Measurements from ENCODE around the gene TAF1A. TPM values are rescaled to one million over a fixed set of nuclear protein-coding genes. Genes with fewer than 3 reads are reported as not detected.

Gene TAF1A
- total RNA-seq, 1 donor from 2014 or later: 7.5 TPM

DNA sequence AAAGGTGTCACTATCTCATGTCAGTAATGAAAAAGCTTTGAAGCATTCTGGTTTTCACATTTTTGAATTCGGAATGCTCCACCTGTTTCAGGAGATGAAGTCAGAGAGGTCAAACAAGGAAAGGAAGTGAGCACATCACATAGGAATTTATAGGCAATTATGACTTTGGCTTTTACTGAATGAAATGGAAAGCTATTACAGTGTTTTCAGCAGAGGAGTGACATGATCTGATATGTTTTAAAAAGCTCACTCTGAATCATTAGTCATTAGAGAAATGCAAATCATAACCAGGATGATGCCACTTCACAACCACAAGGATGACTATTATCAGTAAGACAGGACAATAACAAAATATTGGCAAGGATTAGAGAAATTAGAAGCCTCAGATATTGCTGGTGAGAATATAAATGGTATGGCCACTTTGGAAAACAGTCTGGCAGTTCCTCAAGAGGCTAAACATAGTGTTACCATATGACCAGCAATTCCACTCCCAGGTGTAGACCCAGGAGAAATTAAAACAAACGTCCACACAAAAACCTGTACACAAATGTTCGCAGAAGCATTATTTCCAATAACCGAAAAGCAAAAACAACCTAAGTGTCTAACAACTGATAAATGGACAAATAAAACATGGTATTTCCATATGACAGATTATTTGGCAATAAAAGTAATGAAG is 7.5 kb downstream of the TAF1A start:
- no peak overlapping the region for H3K27ac ChIP-seq (ENCODE audit: low read depth, low read length)
- Mint-ChIP-seq H3K27me3 (ENCODE audit: low read depth, unreplicated experiment) (no peaks in the 10 kb centered on the region), H3K4me1 (ENCODE audit: low read depth, unreplicated experiment) (peaks cover 8% of the 10 kb centered on the region), H3K4me3 (ENCODE audit: unreplicated experiment) (no peak overlapping the region), H3K36me3 (ENCODE audit: low read depth, unreplicated experiment) (peaks cover 9% of the 10 kb centered on the region), H3K9me3 (ENCODE audit: unreplicated experiment) (no peaks in the 10 kb centered on the region), H3K27ac (ENCODE audit: unreplicated experiment) (peak overlapping the region; percentile 49)
- H2AFZ ChIP-seq (ENCODE audit: low read depth, low read length): no peak overlapping the region
- H3K27me3 ChIP-seq (ENCODE audit: insufficient read depth, low read length): no peaks in the 10 kb centered on the region
- DNase-seq (ENCODE audit: low read depth): peak; percentile 28
- H3K4me3 ChIP-seq (ENCODE audit: insufficient read depth, low read depth, low read length): no peak overlapping the region
- no peak for TF ChIP-seq EZH2 (IDR thresholded peaks at IDR 0.05; ENCODE audit: insufficient read depth, low read length)
- TF ChIP-seq CTCF (IDR thresholded peaks at IDR 0.05; ENCODE audit: insufficient read depth, low read depth, low read length): no peak
- H3K79me2 ChIP-seq (ENCODE audit: insufficient read depth, low read length): peaks cover 23% of the 10 kb centered on the region
- peaks cover 18% of the 10 kb centered on the region for H3K36me3 ChIP-seq (ENCODE audit: insufficient read depth, low read length)
- H3K9ac ChIP-seq (ENCODE audit: low read length): no peak overlapping the region
- no peaks in the 10 kb centered on the region for H3K9me3 ChIP-seq (ENCODE audit: insufficient read depth, low read depth, low read length)
- H3K4me2 ChIP-seq (ENCODE audit: low read length): no peak overlapping the region
- no peaks in the 10 kb centered on the region for H4K20me1 ChIP-seq (ENCODE audit: insufficient read depth, low read length)
- no peak for FAIRE-seq
- no peaks in the 10 kb centered on the region for H3K4me1 ChIP-seq (ENCODE audit: insufficient read depth, low read length)

DNA sequence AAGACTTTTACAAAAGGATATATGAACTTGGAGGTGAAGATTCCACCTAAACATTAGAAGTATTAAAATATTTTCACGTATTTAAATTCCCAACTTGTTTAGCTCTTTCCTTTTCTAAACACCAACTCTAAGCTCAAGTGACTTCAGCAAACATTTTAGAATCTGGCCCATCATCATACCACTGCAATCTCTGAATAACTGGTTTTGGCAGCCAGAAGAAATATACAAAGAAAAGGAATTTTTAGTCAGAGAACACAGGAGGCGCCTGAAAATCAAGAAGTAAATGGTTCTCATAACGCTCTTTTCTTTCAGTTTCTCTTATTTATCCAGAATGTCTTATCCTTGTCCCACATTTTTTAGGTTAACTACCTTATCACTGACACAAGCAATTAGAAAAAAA is 10.4 kb downstream of the TAF1A start:
- H3K9me3 ChIP-seq (ENCODE audit: insufficient read depth, low read depth, low read length): no peaks in the 10 kb centered on the region
- no peaks in the 10 kb centered on the region for H3K27me3 ChIP-seq (ENCODE audit: insufficient read depth, low read length)
- no peak overlapping the region for H2AFZ ChIP-seq (ENCODE audit: low read depth, low read length)
- no peak overlapping the region for H3K4me3 ChIP-seq (ENCODE audit: insufficient read depth, low read depth, low read length)
- no peak overlapping the region for H3K9ac ChIP-seq (ENCODE audit: low read length)
- TF ChIP-seq CTCF (IDR thresholded peaks at IDR 0.05; ENCODE audit: insufficient read depth, low read depth, low read length) (no peak), EZH2 (IDR thresholded peaks at IDR 0.05; ENCODE audit: insufficient read depth, low read length) (no peak)
- no peaks in the 10 kb centered on the region for H4K20me1 ChIP-seq (ENCODE audit: insufficient read depth, low read length)
- H3K4me1 ChIP-seq (ENCODE audit: insufficient read depth, low read length): no peaks in the 10 kb centered on the region
- no peaks in the 10 kb centered on the region for H3K27me3 Mint-ChIP-seq (ENCODE audit: low read depth, unreplicated experiment)
- H3K4me2 ChIP-seq (ENCODE audit: low read length): no peak overlapping the region
- H3K27ac Mint-ChIP-seq (ENCODE audit: unreplicated experiment): no peak overlapping the region
- peaks cover 2% of the 10 kb centered on the region for H3K79me2 ChIP-seq (ENCODE audit: insufficient read depth, low read length)
- H3K9me3 Mint-ChIP-seq (ENCODE audit: unreplicated experiment): no peaks in the 10 kb centered on the region
- FAIRE-seq (no peak), DNase-seq (ENCODE audit: low read depth) (no peak)
- H3K36me3 ChIP-seq (ENCODE audit: insufficient read depth, low read length): peaks cover 11% of the 10 kb centered on the region
- no peak overlapping the region for H3K4me3 Mint-ChIP-seq (ENCODE audit: unreplicated experiment)
- peaks cover 8% of the 10 kb centered on the region for H3K4me1 Mint-ChIP-seq (ENCODE audit: low read depth, unreplicated experiment)
- H3K36me3 Mint-ChIP-seq (ENCODE audit: low read depth, unreplicated experiment): peaks cover 12% of the 10 kb centered on the region
- H3K27ac ChIP-seq (ENCODE audit: low read depth, low read length): no peak overlapping the region

DNA sequence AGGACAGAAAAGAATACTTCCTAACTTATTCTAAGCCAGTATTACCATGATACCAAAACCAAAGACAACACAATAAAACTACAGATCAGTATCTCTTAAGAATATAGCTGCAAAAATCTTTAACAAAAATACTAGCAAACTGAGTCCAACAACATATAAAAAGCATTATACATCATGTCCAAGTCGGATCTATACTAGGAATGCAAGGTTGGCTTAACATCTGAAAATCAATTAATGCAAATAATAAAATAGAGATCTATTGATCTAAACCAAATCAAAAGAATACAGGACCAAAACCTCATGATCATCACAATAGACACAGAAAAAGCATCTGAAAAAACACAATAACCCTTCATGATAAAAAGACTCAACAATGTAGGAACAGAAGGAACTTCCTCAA is 18.9 kb downstream of the TAF1A start:
- Histone ChIP-seq H3K4me1 (ENCODE audit: insufficient read depth, low read length) (no peaks in the 10 kb centered on the region), H3K9me3 (ENCODE audit: insufficient read depth, low read depth, low read length) (no peaks in the 10 kb centered on the region), H3K36me3 (ENCODE audit: insufficient read depth, low read length) (peaks cover 8% of the 10 kb centered on the region), H2AFZ (ENCODE audit: low read depth, low read length) (no peak overlapping the region), H3K4me2 (ENCODE audit: low read length) (no peak overlapping the region), H3K9ac (ENCODE audit: low read length) (no peak overlapping the region), H3K4me3 (ENCODE audit: insufficient read depth, low read depth, low read length) (no peak overlapping the region), H3K27ac (ENCODE audit: low read depth, low read length) (no peak overlapping the region), H3K79me2 (ENCODE audit: insufficient read depth, low read length) (no peaks in the 10 kb centered on the region), H3K27me3 (ENCODE audit: insufficient read depth, low read length) (no peaks in the 10 kb centered on the region), H4K20me1 (ENCODE audit: insufficient read depth, low read length) (no peaks in the 10 kb centered on the region)
- Mint-ChIP-seq H3K4me1 (ENCODE audit: low read depth, unreplicated experiment) (no peaks in the 10 kb centered on the region), H3K27me3 (ENCODE audit: low read depth, unreplicated experiment) (no peaks in the 10 kb centered on the region), H3K27ac (ENCODE audit: unreplicated experiment) (no peak overlapping the region), H3K9me3 (ENCODE audit: unreplicated experiment) (no peaks in the 10 kb centered on the region), H3K36me3 (ENCODE audit: low read depth, unreplicated experiment) (peaks cover 26% of the 10 kb centered on the region), H3K4me3 (ENCODE audit: unreplicated experiment) (no peak overlapping the region)
- TF ChIP-seq CTCF (IDR thresholded peaks at IDR 0.05; ENCODE audit: insufficient read depth, low read depth, low read length) (no peak), EZH2 (IDR thresholded peaks at IDR 0.05; ENCODE audit: insufficient read depth, low read length) (no peak)
- no peak for FAIRE-seq
- DNase-seq (ENCODE audit: low read depth): no peak

All from astrocyte (in vitro differentiated cells and primary cell).